A549 (cell line): Measurements from ENCODE around the gene CUEDC2. TPM values are rescaled to one million over a fixed set of nuclear protein-coding genes. Genes with fewer than 3 reads are reported as not detected.

ENCODE experiments used
- ATAC-seq, 2 experiments: fragments of 200-7000 bp in 1 of 2; fragments of >200 bp in 1 of 2; cut with Nextera tagmentation in 1 of 2; cut with Tn5 transposase in 1 of 2; 3 replicates each; pipeline versions ENCODE4 v1.8.0 to v1.9.1; 2018 to 2020; ENCODE audit warnings: mild to moderate bottlenecking in 1 of 2, moderate library complexity in 1 of 2
- CTCF ChIA-PET: fragments of 300-600 bp; sonication (Branson Sonifier 250); formaldehyde crosslinking; extraction: SDS; loops from one replicate; lab custom pipeline; 2021; ENCODE audit warnings: antibody characterized with exemption, inconsistent platforms; lab: Yijun Ruan, JAX
- POLR2A ChIA-PET: fragments of 350-600 bp; formaldehyde crosslinking; extraction: SDS; loops from one replicate; lab custom pipeline; 2021; ENCODE audit warnings: antibody characterized with exemption, inconsistent platforms; lab: Yijun Ruan, JAX
- DNase-seq, 2 experiments: peaks; one replicate each; pipeline versions ENCODE4 v3.0.0 to v3.0.0-alpha.2; 2011 to 2016; ENCODE audit warnings: low read depth in 1 of 2, low spot score in 1 of 2
- FAIRE-seq: peaks from 2 replicates; lab custom pipeline; 2011; peaks lifted over from hg19 to GRCh38; lab: Jason Lieb, UNC
- H3K27ac ChIP-seq, 2 experiments: fragments of >200 bp; sonication (Bioruptor Twin); formaldehyde crosslinking; 3 replicates each; pipeline ENCODE4 v1.5.1; 2016 to 2017
- H3K4me1 ChIP-seq: fragments of >200 bp; sonication (Bioruptor Twin); formaldehyde crosslinking; 3 replicates; pipeline ENCODE4 v1.6.1; 2016
- H3K4me2 ChIP-seq: fragments of >200 bp; sonication (Bioruptor Twin); formaldehyde crosslinking; 3 replicates; pipeline ENCODE4 v1.6.1; 2016
- H3K4me3 ChIP-seq: fragments of >200 bp; sonication (Bioruptor Twin); formaldehyde crosslinking; 3 replicates; pipeline ENCODE4 v1.5.1; 2016
- H3K9me3 ChIP-seq: fragments of >200 bp; sonication (Bioruptor Twin); formaldehyde crosslinking; 3 replicates; pipeline ENCODE4 v1.6.1; 2016
- BHLHE40 ChIP-seq: IDR thresholded peaks from 2 replicates; pipeline ENCODE4 v1.6.1; 2012; ENCODE audit warnings: low read depth, low read length, inconsistent platforms
- CBX2 ChIP-seq: fragments of 200-600 bp; sonication (generic); IDR thresholded peaks from 2 replicates; pipeline ENCODE4 v1.6.1; 2016; ENCODE audit warnings: low read depth, mild to moderate bottlenecking, borderline replicate concordance
- CHD4 ChIP-seq: fragments of 200-600 bp; sonication (generic); IDR thresholded peaks from 2 replicates; pipeline ENCODE4 v1.6.1; 2016; ENCODE audit warnings: antibody characterized with exemption, mild to moderate bottlenecking, borderline replicate concordance
- FOSL2 ChIP-seq, 2 experiments: fragments of 450-650 bp in 1 of 2; fragments of >200 bp in 1 of 2; sonication (Bioruptor Twin) in 1 of 2; formaldehyde crosslinking; IDR thresholded peaks; 2 replicates each; pipeline versions ENCODE4 v1.5.0 to v1.6.1; 2016 to 2020; ENCODE audit warnings: mild to moderate bottlenecking in 1 of 2, moderate library complexity in 1 of 2
- FOXS1 ChIP-seq: fragments of 250-450 bp; sonication (Bioruptor Pico); IDR thresholded peaks from 2 replicates; pipeline ENCODE4 v1.5.0; 2020; ENCODE audit warnings: mild to moderate bottlenecking, moderate library complexity
- HOXB13 ChIP-seq: fragments of 250-450 bp; sonication (Bioruptor Pico); IDR thresholded peaks from 2 replicates; pipeline ENCODE4 v1.5.0; 2020; ENCODE audit warnings: low read depth, mild to moderate bottlenecking, moderate library complexity
- JUNB ChIP-seq: fragments of >200 bp; sonication (Bioruptor Twin); formaldehyde crosslinking; IDR thresholded peaks from 2 replicates; pipeline ENCODE4 v1.6.1; 2016
- MAZ ChIP-seq: fragments of 150-350 bp; IDR thresholded peaks from 2 replicates; pipeline ENCODE4 v1.6.1; 2014; ENCODE audit warnings: antibody characterized with exemption, low read depth, low read length, borderline replicate concordance
- PHF8 ChIP-seq: fragments of 200-600 bp; sonication (generic); IDR thresholded peaks from 2 replicates; pipeline ENCODE4 v1.6.1; 2016; ENCODE audit warnings: low read depth, mild to moderate bottlenecking, antibody characterized with exemption, moderate library complexity, borderline replicate concordance
- RARB ChIP-seq: fragments of 250-450 bp; sonication (Bioruptor Pico); IDR thresholded peaks from 2 replicates; pipeline ENCODE4 v1.8.0; 2021; ENCODE audit warnings: mild to moderate bottlenecking, moderate library complexity
- RNF2 ChIP-seq: fragments of 200-600 bp; sonication (generic); IDR thresholded peaks from 2 replicates; pipeline ENCODE4 v1.6.1; 2016; ENCODE audit warnings: low read depth, mild to moderate bottlenecking, antibody characterized with exemption, moderate library complexity, borderline replicate concordance
- SREBF2 ChIP-seq: fragments of 450-650 bp; IDR thresholded peaks from 2 replicates; pipeline ENCODE4 v1.6.1; 2014; ENCODE audit warnings: mild to moderate bottlenecking, moderate library complexity
- TFCP2L1 ChIP-seq: fragments of 250-450 bp; sonication (Bioruptor Pico); IDR thresholded peaks from 2 replicates; pipeline ENCODE4 v1.5.0; 2021; ENCODE audit warnings: mild to moderate bottlenecking
- ZSCAN20 ChIP-seq: fragments of 250-450 bp; sonication (Bioruptor Pico); IDR thresholded peaks from 2 replicates; pipeline ENCODE4 v1.8.0; 2022; ENCODE audit warnings: mild to moderate bottlenecking, moderate library complexity
- WGBS: methylation state at CpG from one replicate; pipeline ENCODE4 v1.1.6; 2017; ENCODE audit errors: missing lambda C conversion rate; 5-methylcytosine and 5-hydroxymethylcytosine counted together
- polyA plus RNA-seq, 4 experiments: library from polyadenylated mRNA; depleted of rRNA in 3 of 4; stranded (reverse); fragments of >200 nt; fragmentation: RNase III in 1 of 4; extraction: RNeasy Plus Mini Kit Qiagen cat#74134 plus additional on column Dnase treatment in 1 of 4; gene quantifications; 2 replicates in 3 of 4; 3 replicates in 1 of 4; pipeline ENCODE4 v1.2.3, GENCODE V29; 2011 to 2017
- TF ChIP-seq, protein P1 (sequence below): fragments of 250-450 bp; sonication (Bioruptor Pico); IDR thresholded peaks from 2 replicates; pipeline ENCODE4 v1.5.0; 2021; ENCODE audit warnings: mild to moderate bottlenecking, moderate library complexity, borderline replicate concordance
- TF ChIP-seq, protein P2 (sequence below): fragments of 250-450 bp; sonication (Bioruptor Pico); IDR thresholded peaks from 2 replicates; pipeline ENCODE4 v1.5.0; 2020; ENCODE audit warnings: low read depth, mild to moderate bottlenecking, moderate library complexity
- TF ChIP-seq, protein P3 (sequence below): IDR thresholded peaks from 2 replicates; pipeline ENCODE4 v1.6.1; 2012
- TF ChIP-seq, protein P4 (sequence below): fragments of 150-350 bp; IDR thresholded peaks from 2 replicates; pipeline ENCODE4 v1.6.1; 2014; ENCODE audit warnings: low read depth, mild to moderate bottlenecking, low read length

CUEDC2 gene
- polyA plus RNA-seq, 2 of the 4 experiments (the other 2 are of a cell fraction) = 43.7 to 67.4 TPM

DNA sequence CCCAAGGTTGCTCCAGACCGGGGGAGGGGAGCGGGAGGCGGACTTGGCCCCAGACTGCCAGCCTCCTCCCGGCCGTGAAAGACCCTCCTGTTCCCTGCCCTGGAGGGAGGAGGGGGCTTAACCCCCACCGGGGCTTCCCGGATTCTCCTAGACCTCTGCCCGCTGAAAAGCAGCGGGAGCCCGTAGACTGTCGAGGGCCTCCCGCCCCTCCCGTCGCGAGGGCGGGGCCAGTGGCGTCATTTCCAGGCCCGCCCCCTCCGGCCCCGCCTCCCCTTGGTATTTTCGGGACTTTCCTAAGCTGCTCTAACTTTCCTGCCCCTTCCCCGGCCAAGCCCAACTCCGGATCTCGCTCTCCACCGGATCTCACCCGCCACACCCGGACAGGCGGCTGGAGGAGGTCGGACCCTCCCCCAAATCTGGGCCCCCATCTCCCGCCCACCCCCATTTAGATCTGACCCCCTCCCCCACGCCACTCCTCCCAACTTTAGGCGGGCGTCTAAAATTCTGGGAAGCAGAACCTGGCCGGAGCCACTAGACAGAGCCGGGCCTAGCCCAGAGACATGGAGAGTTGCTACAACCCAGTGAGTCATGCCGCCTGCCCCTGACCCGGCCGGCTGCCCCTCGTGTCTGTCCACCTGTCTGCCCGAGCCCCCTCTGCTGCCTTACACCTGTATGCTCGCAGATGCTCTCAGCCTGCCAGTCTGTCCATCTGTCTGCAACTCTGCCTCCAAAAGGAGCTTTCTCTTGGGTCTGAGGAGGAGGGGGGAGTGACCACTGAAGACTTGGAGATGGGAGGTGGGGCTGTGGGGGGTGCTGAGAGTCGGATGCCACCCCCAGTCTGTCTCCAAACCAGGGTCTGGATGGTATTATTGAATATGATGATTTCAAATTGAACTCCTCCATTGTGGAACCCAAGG, 36.7 kb downstream of the CUEDC2 start, which contains the start of gene NFKB2 (continued):
- TF ChIP-seq, protein P1, sequence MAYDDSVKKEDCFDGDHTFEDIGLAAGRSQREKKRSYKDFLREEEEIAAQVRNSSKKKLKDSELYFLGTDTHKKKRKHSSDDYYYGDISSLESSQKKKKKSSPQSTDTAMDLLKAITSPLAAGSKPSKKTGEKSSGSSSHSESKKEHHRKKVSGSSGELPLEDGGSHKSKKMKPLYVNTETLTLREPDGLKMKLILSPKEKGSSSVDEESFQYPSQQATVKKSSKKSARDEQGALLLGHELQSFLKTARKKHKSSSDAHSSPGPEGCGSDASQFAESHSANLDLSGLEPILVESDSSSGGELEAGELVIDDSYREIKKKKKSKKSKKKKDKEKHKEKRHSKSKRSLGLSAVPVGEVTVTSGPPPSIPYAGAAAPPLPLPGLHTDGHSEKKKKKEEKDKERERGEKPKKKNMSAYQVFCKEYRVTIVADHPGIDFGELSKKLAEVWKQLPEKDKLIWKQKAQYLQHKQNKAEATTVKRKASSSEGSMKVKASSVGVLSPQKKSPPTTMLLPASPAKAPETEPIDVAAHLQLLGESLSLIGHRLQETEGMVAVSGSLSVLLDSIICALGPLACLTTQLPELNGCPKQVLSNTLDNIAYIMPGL (CRISPR knock-in tag) = no peak
- TF ChIP-seq ZSCAN20 (CRISPR knock-in tag) (no peak), SREBF2 (no peak), CHD4 (no peak)

DNA sequence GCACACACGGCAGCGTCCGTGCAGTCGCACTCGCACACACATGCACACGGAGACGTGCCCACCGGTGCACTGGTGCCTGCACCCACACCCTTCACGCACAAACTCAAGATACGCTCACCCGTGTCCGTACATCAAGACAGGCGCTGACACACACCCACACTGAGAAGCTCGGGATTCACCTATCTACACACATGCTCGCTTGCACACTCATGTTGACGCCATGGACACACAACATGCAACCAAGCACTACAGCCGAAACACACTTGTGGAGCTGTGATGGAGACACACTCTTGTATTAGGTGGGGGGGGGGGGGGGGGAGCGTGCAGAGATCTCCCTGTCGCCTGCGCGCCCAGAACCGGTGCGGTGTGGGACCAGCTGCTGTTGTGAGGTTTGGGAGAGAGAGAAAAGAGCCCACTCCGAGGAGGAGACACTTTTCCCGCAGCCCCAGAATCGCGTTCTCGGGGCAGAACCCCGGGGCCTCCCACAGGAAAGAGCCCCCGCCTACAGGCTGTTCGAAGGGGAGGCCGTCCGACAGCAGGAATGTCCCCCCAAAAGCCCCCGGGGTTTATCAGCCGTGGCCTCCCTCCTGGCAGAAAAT, 37.5 kb downstream of the CUEDC2 start:
- TF ChIP-seq, protein P2, sequence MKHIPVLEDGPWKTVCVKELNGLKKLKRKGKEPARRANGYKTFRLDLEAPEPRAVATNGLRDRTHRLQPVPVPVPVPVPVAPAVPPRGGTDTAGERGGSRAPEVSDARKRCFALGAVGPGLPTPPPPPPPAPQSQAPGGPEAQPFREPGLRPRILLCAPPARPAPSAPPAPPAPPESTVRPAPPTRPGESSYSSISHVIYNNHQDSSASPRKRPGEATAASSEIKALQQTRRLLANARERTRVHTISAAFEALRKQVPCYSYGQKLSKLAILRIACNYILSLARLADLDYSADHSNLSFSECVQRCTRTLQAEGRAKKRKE (CRISPR knock-in tag) = no peak
- TF ChIP-seq BHLHE40 = no peak
- no peak for TF ChIP-seq MAZ
- no peak for TF ChIP-seq JUNB
- TF ChIP-seq FOSL2 (IDR thresholded peaks at IDR 0.05) = no peak
- TF ChIP-seq FOSL2 (CRISPR knock-in tag; IDR thresholded peaks at IDR 0.05) = no peak
- no peak; the same call in 1 of the 2 replicates for TF ChIP-seq RARB
- TF ChIP-seq TFCP2L1 = peak; percentile 59; the same call in 1 of the 2 replicates
- TF ChIP-seq, protein P3, sequence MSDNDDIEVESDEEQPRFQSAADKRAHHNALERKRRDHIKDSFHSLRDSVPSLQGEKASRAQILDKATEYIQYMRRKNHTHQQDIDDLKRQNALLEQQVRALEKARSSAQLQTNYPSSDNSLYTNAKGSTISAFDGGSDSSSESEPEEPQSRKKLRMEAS = peak; percentile 7; the same call in 1 of the 2 replicates
- TF ChIP-seq HOXB13 (CRISPR knock-in tag) = no peak
- TF ChIP-seq, protein P4, sequence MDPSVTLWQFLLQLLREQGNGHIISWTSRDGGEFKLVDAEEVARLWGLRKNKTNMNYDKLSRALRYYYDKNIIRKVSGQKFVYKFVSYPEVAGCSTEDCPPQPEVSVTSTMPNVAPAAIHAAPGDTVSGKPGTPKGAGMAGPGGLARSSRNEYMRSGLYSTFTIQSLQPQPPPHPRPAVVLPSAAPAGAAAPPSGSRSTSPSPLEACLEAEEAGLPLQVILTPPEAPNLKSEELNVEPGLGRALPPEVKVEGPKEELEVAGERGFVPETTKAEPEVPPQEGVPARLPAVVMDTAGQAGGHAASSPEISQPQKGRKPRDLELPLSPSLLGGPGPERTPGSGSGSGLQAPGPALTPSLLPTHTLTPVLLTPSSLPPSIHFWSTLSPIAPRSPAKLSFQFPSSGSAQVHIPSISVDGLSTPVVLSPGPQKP = no peak
- no peak for TF ChIP-seq FOXS1 (CRISPR knock-in tag)
- no peak for TF ChIP-seq RNF2
- TF ChIP-seq CBX2 = no peak
- TF ChIP-seq PHF8 = no peak
- peak in 1 of 2 experiments; percentile 63 for DNase-seq
- FAIRE-seq = no peak
- CTCF ChIA-PET = interaction anchor here (1.0 to 16.2 kb wide), 16 partner anchors 10 to 260 kb away, joined by 3 to 450 read pairs (median 13); partner anchors contain the start of genes CUEDC2, ELOVL3, FBXL15 and PITX3
- Histone ChIP-seq H3K27ac (peak overlapping the region; percentile 68 to 91; a peak in 5 of 6 replicates), H3K4me2 (peak overlapping the region; percentile 98), H3K9me3 (no peaks in the 10 kb centered on the region), H3K4me3 (peak overlapping the region; percentile 56), H3K4me1 (peaks cover 26% of the 10 kb centered on the region; the same call in 2 of the 3 replicates)
- POLR2A ChIA-PET = interaction anchor here (0.6 to 2.0 kb wide), 8 partner anchors 10 to 189 kb away, joined by 3 to 10 read pairs (median 4); partner anchors contain the start of genes CUEDC2, FBXL15 and GBF1
- 0% methylated on average over 33 of the region's 35 CpGs for WGBS
- ATAC-seq = peak; percentile 14 to 16
